ENCODE results near the gene PRKCA. TPM values are rescaled to one million over a fixed set of nuclear protein-coding genes. Genes with fewer than 3 reads are reported as not detected.

The PRKCA gene
- total and polyA plus RNA-seq, 9 of the 15 experiments (the other 6 are each of a cell fraction or from before 2014, with no cell fraction given): 3.2 to 33.0 (median 17.8) TPM

DNA sequence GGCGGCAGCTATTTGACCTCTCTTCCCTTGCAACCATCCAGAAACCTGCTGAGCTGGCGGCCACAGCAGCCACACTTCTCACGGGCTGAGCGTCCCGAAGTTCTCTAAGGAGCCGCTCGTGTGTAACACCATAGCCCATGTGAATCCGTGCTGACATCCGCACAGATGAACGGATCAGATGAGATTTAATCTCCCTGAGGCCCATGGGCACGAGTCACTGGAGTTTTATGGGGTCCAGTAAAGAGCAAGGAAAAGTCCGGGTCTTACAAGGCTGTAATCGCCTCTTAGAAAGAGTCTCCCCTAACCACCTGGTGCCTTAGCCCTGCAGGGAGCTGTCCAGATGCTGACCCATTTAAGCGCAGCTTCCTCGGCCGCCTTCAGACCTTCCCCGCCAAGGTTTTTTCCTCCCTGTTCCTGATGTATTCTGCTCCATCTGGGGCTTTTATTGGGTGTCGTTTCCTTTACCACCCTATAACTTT lies 527.0 kb downstream of the PRKCA start (continued):
- TF ChIP-seq ZBTB40 (IDR thresholded peaks at IDR 0.05): no peak
- TF ChIP-seq ZBTB40 (CRISPR knock-in tag; IDR thresholded peaks at IDR 0.05): no peak
- TF ChIP-seq HMGN3 (IDR thresholded peaks at IDR 0.05; ENCODE audit: borderline replicate concordance, extremely low read depth, insufficient read length, low read depth, low read length): no peak
- no peak for TF ChIP-seq E2F1 (CRISPR knock-in tag; IDR thresholded peaks at IDR 0.05)
- no peak for TF ChIP-seq RNF2 (IDR thresholded peaks at IDR 0.05)
- no peak for TF ChIP-seq HOXB6 (CRISPR knock-in tag; IDR thresholded peaks at IDR 0.05; ENCODE audit: borderline replicate concordance)
- TF ChIP-seq DEAF1 (CRISPR knock-in tag; IDR thresholded peaks at IDR 0.05): no peak
- TF ChIP-seq NFIC (IDR thresholded peaks at IDR 0.05): no peak
- TF ChIP-seq ZNF232 (CRISPR knock-in tag; IDR thresholded peaks at IDR 0.05): no peak
- no peak for TF ChIP-seq PPARD (CRISPR knock-in tag; IDR thresholded peaks at IDR 0.05)

Data from K562 (cell line).